GM18867 (cell line): ENCODE measurements around the gene LTO1.
"Not testable (repeated sequence)": the region's sequence is repeated elsewhere in the genome, so short reads cannot be mapped to it uniquely, and the experiment has no call there.

ENCODE experiments used
- ATAC-seq: cut with Tn5 transposase; IDR thresholded peaks from one replicate; pipeline ENCODE4 v1.9.1; 2021; ENCODE audit warnings: mild to moderate bottlenecking, moderate library complexity; ENCODE audit not compliant: unreplicated experiment

LTO1 gene

DNA sequence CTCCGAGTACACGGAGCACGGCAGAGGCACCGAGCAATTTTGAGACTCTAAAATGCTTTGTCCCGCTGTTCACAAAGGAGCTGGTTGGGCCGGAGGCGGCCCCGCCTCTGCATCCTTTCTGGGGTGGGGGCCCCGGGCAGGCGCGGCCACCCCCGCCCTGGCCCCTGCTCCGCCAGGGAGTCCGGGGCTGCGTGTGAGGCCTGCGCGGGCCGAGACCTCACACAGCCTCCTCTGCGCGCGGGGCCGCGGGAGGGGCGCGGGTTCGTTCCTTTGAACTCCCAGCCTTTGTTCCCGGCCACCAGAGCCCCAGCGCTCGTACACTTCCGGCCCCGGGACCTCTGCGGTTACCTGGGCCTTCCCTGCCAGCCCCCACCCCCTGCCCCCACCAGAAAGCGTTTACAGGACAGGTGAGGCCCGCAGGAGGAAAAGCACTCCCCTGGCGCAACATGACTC, 27.1 kb upstream of the LTO1 start:
- no peak for ATAC-seq

DNA sequence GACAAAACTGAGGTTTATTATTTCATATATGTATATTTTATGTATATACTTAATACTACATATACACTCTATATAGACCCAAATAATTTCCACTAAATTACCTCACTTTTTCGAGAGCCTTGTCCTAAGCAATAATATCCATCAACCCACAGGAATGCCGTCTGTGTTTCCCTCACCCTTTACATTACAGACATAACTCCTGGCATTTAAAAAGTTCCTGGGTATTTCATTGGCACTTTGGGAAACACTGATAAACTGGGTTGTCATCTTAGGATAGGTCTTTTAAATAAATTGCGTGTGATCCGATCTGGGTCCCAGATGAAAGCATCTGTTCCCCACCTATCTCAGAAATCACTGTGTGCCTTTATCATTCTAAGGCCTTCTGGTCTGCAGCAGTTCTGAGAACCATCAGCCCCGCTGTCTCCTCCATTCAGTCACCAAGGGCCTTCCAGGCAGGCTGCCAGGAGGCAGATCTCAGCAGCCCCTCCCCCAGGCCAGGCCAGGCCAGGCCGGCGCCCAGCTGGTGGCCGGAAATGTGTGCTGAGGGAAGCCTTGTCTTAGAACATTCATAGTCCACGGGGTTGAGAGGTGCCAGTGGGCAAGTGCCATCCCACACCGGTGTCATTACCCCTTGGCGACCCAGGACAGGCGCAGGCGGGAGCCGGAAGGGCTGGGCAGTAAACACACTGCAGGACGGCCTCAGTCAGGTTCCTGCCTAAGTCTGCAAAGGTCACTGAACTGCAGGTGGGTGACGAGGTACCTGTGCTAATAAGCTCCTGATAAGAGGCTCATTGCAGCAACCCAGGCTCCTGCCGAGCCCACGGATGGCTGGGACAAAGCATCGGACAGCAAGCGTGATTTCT, 25.4 kb upstream of the LTO1 start:
- no peak for ATAC-seq

DNA sequence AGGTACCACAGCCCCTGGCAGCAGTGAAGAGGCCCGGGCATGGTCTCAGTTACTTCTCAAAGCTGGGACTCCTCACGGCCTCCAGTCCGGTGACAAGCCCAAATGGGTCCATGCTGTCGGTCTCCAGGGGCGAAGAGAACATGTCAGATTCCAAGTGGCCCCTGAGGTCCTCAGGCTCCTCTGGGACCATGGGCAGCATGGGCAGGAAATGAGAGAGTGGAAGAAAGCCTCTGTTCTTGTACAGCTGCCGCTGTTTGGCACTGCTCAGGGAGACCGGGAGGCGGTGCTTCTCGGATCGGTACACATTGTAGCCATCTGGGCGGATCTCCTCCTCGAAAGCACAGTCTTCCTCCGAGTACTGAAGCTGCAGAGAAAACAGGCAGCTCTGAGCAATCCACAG, 24.1 kb upstream of the LTO1 start:
- no peak for ATAC-seq

DNA sequence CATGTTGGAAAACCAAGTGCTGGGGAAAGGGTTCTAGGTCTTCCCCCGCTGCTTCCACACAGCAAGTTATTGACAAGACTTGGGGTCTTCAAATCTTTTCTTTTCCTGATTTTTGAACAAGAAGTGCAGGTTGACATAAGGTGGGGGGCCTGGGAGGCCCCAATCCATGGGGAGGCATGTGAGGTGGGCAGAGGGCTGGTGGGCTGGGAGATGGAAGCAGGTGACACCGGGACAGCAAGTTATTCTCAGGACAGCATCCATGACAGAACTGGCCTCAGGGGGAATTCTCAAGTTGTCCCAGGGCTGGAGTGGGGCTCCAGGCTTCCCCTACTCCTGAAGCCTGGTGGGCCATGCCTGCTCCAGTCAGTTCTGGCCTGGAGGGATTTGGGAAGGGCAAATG, 23.2 kb upstream of the LTO1 start:
- no peak for ATAC-seq

DNA sequence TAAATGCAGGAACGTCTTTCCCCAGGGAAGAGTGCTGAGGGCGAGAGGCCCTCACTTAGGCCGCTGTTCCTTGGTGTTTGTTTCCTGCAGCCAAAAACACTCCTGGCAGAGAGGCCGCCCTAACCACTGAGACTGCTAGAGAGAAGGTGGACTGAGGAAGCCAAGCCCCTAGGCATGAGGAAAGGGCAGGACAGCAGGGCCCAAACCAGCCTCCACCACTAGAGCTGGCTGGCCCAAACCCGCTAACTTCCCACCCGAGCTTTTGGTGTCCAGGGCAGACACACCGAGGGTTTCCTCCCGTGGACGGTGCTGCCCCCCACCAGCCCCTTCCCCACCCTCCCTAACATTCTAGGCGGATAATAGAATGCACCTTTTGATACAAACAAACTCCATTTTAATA, 22.7 kb upstream of the LTO1 start:
- no peak for ATAC-seq

DNA sequence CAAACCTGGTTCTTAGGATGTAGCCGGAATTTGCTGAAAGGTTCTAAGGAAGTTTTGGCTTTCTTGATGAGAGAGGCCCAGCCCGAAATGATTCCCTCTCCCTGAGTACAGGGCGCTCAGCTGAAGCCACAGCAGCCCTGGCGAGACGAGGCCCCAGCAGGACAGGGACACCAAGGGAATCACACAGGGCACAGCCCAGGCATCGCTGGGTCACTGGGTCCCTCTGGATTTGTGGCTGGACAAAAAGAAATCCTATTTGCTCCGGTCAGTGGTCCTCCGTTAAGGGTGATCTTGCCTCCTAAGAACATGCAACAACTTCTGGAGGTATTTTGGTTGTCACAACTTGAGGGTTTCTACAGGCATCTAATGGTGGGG, 22.3 kb upstream of the LTO1 start:
- ATAC-seq, result no peak

DNA sequence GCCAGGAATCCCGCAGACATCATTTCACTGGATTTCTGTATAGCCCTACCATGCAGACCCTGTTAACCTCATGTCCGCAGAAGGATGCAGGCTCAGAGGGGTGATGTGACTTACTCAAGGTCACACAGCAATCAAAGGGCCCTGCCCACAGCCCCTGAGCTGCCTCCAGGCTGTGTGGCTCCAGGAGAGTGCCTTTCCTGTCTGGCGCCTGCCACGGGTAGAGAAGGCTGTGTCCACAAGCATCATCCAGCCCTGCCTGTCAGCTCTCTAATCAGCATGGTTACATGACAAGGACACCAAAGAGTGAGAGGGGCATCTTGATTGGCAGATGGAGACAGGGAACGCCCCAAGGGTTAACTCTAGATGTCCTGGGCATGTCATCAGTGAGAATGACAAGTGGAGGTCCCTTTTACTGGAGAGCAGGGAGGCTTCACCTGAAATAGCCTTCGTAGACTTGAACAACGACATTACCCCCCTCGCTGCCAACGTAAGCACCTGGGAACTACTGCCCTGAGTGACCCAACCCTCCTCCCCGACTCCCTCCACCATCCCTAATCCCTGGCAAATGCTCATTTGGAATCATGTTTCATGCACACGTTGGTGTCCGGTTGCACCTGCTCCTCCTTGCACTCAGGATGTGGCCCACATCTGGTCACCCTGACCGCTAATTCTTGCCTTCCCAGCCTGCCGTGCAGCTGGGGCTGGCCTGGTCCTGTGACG, 21.8 kb upstream of the LTO1 start:
- ATAC-seq, result no peak

DNA sequence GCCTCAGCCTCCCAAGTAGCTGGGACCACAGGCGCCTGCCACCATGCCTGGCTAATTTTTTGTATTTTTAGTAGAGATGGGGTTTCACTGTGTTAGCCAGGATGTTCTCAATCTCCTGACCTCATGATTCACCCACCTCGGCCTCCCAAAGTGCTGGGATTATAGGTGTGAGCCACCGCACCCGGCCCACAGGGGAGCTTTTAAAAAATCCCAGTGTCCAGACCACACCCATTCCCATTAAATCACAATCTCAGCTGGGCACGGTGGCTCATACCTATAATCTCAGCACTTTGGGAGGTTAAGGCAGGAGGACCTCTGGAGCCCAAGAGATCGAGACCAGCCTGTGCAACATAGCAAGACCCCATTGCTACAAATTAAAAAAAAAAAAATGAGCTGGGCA, 20.8 kb upstream of the LTO1 start:
- not testable (repeated sequence) for ATAC-seq

DNA sequence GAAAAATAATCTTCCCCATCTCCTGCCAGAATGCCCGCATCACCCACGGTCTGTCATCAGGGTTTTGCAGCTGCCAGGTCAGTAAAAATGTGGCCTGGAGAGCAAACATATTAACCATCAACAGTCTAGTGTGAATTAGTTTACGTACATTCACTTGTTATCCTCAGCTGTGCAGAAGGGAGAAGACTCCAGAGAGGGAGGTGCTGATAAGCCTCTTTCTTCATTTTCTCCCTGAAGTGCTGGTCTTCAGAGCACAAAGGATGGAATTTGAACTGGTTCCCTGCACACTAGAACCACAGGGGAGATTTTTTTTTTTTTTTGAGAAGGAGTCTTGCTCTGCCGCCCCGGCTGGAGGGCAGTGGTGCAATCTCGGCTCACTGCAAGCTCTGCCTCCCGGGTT, 20.4 kb upstream of the LTO1 start:
- ATAC-seq, result no peak

DNA sequence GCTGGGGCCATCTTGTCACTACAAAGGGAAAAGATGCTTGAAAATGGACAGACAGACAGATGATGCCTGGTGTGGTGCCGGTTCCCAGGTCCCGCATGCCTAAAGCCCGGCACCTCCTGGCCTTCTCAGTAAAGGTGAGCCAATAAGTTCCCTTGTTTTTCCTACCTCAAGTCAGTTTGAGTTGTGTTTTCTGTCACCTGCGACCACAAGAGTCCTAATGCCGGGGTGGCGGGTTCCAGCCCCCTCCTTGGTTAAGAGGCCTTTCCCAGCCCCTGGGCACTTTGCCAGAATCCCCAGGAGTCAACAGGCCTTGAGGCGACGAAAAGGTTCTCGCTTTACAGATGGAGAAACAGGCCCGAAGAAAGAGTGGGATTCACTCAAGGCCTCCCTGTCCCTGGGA, 19.6 kb upstream of the LTO1 start:
- no peak for ATAC-seq

DNA sequence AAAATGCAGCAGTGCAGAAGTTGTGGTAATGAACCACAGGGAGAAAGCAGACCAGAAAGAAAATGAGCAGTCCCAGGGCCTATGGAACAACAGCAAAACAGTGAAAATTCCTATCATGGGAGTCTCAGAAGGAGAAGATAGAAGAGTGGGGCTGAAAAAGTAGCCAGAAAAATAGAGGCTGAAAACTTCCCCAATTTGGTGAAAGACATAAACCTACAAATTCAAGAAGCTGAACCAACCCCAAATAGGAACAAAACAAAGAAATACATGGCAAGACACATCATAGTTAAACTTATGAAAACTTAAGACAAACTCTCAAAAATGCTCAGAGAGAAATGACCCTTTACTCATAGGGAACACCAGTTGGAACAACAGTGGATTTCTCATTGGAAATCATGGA, 17.3 kb upstream of the LTO1 start:
- ATAC-seq, result no peak

DNA sequence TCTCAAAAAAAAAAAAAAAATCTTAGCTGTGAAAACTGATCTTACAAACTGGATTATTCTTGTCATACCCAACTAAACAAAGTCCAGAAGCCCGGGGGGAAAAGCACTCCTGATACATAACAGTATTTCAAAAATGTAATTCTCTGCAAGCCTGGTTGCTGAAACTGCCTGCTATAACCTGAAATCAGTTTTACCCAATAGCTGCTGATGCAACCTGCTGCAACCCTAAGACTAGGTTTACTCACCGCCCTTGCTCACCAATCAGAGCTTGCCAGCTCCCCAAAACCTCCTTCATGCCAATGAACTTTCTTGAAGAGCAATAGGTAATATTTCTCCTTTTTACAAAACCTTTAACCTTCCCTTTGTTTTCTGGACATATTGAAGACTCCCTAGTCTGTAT, 16.3 kb upstream of the LTO1 start:
- ATAC-seq, result no peak

DNA sequence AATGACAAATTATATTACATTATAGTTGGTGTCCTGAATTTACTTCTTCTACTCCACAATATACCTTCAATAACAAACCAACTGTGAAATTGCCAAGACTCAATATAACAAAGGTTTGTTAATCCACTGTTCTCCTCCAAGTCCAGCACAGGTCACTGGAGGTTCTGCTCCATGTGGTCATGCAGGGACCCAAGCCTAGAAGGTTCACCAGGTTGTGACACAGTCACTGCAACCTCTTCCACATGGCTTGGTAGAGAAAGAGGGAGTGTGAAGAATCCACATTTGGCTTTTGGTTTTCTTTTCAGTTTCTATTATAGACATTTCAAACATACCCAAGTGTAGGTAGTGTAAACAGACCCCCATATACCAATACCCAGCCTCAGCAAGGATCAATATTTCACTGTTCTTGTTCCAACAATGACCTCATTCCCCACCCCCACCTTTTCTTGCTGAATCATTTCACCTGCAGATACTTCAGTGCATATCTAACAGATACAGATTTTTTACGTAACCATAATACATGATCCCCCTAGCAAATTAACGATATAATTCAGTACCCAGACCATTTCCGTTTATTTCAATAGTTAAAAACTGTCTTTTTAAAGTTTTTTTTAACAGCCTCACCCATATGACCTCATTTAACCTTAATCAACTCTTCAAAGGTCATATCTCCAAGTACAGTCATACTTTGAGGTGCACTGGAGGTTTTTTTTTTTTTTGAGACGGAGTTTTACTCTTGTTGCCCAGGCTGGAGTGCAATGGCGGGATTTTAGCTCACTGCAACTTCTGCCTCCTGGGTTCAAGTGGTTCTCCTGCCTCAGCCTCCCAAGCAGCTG, 14.5 kb upstream of the LTO1 start:
- ATAC-seq, result no peak

DNA sequence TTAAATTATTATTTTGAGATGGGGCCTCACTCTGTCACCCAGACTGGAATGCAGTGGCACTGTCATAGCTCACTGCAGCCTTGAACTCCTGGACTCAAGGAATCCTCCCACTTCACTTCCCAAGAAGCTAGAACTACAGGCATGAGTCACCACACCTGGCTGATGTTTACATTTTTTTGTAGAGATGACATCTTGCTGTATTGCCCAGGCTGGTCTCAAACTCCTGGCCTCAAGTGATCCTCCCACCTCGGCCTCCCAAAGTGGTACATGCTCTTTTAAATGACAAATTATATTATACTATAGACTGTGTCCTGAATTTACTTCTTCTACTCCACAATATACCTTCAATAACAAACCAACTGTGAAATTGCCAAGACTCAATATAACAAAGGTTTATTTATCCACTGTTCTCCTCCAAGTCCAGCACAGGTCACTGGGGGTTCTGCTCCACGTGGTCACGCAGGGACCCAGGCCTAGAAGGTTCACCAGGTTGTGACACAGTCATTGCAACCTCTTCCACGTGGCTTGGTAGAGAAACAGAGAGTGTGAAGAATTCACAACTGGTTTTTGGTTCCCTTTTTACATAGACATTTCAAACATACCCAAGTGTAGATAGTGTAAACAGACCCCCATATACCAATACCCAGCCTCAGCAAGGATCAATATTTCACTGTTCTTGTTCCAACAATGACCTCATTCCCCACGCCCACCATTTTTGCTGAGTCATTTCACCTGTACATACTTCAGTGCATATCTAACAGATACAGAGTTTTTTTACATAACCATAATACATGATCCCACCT, 13.0 kb upstream of the LTO1 start:
- ATAC-seq, result not testable (repeated sequence)

DNA sequence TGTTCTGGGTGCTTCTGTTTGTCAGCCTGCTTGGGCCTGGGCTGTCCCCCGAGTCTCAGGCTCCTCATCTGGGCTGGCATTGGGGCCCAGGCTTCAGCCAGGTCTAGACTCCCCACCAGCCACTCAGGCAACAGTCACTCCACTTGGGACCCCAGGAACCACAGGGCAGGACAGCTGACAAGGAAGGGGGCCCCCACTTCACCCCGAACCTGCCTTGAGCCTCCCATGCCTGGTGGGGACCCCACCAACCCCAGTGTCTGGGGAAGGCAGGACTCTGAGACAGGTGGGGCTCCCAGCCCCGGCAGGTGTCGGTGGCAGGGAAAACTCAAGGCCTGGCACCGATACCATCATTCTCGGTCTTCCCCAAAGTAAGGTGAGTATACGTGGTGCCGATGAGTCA, 11.7 kb upstream of the LTO1 start:
- no peak for ATAC-seq

DNA sequence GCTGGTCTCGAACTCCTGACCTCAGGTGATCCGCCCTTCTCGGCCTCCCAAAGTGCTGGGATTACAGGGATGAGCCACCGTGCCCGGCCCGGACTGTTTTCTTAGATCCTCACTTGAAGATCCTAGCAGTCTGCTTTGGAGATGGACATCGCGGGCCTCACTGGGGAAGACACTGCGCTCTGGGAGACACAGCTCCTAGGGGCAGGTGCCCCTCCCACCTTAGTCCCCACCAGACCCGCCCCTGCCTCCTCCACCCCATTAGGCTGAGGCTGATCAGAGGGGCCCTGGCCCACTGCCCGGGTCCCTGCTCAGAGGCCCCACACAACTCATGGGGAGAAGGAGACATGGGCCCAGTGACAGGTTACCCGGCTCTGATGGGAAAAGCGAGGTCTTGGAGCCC, 11.3 kb upstream of the LTO1 start:
- ATAC-seq, result no peak

DNA sequence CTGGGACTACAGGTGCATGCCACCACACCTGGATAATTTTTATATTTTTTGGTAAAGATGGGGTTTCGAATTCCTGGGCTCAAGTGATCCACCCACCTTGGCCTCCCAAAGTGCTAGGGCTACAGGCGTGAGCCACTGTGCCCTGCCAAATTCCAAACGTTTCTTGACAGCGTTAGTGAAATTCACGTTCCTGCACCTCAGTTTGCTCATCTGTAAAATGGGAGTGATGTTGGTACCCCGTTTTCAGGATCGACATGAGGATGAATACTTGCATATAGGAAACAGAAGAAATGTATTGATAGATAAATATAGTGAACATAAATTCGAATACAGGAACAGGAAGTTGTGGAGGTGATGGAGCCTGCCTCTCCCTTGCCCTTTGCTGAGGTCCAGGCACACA, 10.2 kb upstream of the LTO1 start:
- ATAC-seq, result no peak

DNA sequence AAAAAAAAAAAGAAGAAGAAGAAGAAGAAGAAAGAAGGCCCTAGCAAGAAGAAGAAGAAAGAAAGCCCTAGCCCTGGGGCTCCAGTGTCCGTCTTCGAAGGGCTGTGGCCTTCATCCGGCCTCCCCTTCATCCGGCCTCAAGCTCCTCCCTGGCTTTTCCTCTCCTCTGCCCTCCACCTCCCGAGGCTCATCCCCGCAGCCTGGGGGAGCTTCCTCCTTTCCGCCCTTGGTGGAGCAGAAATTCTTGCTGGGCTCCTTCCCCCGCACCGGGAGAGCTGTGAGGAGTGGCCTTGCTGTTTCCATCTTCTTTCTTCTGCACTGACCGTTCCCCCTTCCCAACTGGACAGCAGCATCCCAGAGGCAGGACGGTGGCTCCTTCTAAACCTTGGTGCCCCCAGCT, 9.5 kb upstream of the LTO1 start:
- ATAC-seq, result no peak

DNA sequence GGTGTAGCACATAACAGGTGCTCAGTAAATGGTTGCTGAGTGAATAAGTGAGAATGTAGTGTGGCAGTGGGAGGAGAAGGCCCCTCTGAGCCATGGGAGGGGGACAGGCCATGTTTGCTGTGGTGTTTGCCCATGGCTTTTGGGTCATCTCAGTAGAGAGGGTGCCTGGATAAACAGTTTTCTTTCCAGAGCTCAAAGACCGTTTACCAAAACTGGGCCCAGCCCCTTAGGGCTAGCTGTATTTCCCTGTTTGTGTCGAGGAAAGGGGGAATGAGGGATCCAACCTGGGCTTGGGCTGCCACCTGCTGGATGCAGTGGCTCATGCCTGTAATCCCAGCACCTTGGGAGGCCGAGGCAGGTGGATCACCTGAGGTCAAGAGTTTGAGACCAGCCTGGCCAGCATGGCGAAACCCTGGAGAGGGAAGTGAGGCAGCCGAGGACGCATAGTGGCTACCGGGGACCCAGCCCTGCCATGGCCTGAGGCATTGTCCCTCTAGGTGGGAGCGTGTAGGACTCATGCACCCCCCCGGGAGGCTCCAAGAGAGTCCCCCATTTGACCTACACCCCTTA, 8.7 kb upstream of the LTO1 start:
- no peak for ATAC-seq

DNA sequence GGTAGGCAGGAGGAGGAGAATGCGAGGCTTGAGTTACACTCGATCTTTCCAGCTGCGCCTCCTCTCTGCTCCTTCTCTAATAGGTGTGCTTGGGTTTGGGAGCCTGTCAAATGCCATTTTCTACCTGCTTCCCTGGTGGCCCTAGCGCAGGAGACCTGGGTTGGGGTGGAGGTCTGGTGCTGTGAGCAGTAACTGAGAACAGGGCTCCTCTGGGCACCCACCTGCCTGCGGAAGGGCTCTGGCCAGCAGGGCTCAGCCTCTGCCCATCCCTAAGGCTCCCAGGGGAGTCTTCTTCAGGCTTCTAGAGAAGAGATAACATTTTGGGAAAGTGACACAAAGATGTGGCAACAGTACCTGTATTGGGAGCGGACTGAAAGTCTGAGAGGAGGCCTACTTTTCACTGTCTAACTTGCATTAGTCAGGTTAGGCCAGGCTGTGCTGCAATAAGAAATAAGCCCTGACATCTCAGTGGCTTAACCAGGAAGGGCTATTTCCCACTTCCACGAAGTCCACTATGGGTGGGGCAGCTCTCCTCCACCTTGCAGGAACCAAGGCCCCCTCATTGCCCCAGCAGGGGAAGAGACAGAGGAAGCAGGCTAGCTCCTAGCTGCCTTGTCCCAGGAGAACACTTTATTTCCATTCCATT, 7.7 kb upstream of the LTO1 start:
- ATAC-seq, result no peak
